Erythroblast (primary cell): Measurements from ENCODE around the gene RTP1.
"Not testable (repeated sequence)": the region's sequence is repeated elsewhere in the genome, so short reads cannot be mapped to it uniquely, and the experiment has no call there.

Experiments used
- DNase-seq, 2 experiments: peaks; one replicate each; lab custom pipeline; 2025; lab: John Stamatoyannopoulos, UW
- GATA1 ChIP-seq: IDR thresholded peaks from 2 replicates; pipeline ENCODE4 v1.6.1; 2011; ENCODE audit warnings: low read depth, mild to moderate bottlenecking, control low read depth, low read length, moderate library complexity
- POLR2A ChIP-seq: IDR thresholded peaks from 2 replicates; pipeline ENCODE4 v1.6.1; 2011; ENCODE audit warnings: mild to moderate bottlenecking, low read length

The RTP1 gene

DNA sequence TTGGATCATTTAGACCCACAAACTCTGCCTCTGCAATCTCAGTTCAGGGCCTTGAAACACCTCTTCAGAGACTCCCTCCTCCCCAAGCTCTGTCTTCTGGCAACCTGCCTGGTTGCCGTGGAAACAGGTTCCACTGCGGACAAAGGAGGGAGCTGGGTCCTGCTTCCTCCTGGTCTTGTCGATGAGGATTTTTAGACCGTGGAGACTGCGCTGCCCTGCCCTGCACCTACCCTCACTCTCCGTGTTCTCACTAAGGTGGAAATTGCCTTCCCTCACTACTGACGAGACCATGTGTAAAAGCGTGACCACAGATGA lies at the start of gene RTP1:
RTP1 (plus strand) TSS at position 152 of the 315 bp plus-strand sequence; CDS start at position 182, 30 bp downstream.
- TF ChIP-seq POLR2A = no peak
- no peak for TF ChIP-seq GATA1
- DNase-seq = no peak

- no peak for DNase-seq
- no peak for TF ChIP-seq POLR2A
- no peak for TF ChIP-seq GATA1
Measured at GRCh38 chr3:187150186-187150585, 47.1 kb upstream of the RTP1 start.

GRCh38 chr3:187150599-187150998 lies 46.7 kb upstream of the RTP1 start:
- TF ChIP-seq GATA1 (no peak), POLR2A (no peak)
- DNase-seq = peak; percentile 43 to 56

- DNase-seq = no peak
- TF ChIP-seq POLR2A (no peak), GATA1 (no peak)
Measured at GRCh38 chr3:187161556-187161955, 35.7 kb upstream of the RTP1 start.

- no peak for DNase-seq
- no peak for TF ChIP-seq GATA1
Measured at GRCh38 chr3:187162265-187162953, 34.9 kb upstream of the RTP1 start.

GRCh38 chr3:187165144-187165543 lies 32.1 kb upstream of the RTP1 start:
- DNase-seq = peak; percentile 53 to 74
- TF ChIP-seq POLR2A (no peak), GATA1 (no peak)

DNA sequence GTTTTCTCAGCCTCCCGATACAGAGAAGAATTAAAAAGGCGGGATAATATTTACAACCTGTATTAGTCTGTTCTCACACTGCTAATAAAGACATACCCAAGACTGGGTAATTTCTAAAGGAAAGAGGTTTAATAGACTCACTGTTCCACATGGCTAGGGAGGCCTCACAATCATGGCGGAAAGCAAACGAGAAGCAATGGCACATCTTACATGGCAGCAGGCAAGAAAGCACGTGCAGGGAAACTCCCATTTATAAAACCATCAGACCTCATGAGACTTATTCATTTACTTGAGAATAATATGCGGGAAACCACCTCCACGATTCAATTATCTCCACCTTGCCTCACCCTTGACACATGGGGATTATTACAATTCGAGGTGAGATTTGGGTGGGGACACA lies 30.5 kb upstream of the RTP1 start:
- no peak for TF ChIP-seq GATA1
- no peak for TF ChIP-seq POLR2A
- no peak for DNase-seq

GRCh38 chr3:187167777-187168176 lies 29.5 kb upstream of the RTP1 start:
- DNase-seq = no peak
- TF ChIP-seq GATA1 (no peak), POLR2A (no peak)

DNA sequence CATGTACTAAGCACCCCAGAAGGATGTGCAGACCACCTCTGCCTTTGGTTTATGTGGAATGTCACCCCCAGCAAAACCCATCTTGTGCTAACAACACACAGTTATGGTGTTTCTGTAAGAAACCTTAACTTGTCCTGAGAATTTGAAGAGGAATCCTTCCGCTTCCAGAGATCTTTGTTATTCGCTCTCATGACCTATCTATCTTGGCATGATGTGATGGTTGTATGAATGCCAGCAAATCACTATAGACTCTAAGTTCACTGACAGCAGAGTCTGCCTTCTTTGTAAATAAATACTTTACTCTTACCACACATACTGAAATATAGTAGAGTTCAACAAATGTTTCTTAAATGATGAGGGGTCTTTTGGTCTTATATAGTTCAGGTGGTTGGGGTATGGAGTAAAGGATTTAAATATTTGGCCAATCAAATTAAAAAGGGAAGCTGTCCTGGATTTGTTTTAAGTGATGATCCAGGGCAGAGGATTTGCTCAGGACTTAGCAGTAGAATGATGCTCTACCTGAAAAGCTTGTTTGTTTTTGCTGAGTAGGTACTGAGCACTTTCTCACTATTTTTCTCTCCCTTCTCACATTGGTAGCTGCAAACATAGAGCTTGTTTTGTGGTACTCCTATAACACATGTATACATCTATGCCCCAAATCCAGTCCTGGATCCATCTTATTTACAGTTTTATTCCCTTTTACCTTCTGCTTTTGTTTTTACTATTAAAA lies 27.9 kb upstream of the RTP1 start:
- DNase-seq = no peak
- TF ChIP-seq POLR2A (no peak), GATA1 (no peak)

DNA sequence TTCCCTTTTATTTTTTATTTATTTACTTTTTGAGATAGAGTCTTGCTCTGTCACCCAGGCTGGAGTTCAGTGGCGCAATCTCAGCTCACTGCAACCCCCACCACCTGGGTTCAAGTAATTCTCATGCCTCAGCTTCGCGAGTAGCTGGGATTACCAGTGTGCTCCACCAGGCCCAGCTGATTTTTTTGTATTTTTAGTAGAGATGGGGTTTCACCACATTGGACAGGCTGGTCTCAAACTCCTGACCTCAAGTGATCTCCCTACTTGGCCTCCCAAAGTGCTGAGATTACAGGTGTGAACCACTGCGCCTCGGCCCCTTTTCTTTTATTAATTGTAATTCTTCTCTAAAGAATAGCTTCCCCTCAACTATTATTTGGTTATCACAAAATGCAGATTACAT lies 26.4 kb upstream of the RTP1 start:
- DNase-seq = not testable (repeated sequence)

DNA sequence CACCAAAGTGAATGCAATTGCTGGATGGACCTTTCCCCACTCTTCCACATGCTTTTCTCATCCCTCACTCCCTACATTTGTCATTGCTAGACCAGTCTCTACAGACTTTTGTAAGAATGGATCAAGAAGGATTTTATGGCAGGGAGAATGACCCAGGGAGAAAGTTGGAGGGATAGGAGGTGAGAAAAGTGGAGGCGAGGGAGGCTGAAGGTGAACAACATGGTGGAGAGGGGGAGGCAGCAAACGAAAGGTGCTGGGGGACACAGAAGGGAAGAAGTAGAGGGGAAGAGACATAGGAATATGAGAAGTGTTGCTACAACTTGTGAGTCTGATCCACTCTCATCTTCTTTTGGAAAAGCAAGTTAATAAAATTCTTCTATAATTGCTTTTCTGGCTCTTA lies 24.4 kb upstream of the RTP1 start:
- no peak for DNase-seq
- TF ChIP-seq POLR2A = no peak
- TF ChIP-seq GATA1 = no peak

DNA sequence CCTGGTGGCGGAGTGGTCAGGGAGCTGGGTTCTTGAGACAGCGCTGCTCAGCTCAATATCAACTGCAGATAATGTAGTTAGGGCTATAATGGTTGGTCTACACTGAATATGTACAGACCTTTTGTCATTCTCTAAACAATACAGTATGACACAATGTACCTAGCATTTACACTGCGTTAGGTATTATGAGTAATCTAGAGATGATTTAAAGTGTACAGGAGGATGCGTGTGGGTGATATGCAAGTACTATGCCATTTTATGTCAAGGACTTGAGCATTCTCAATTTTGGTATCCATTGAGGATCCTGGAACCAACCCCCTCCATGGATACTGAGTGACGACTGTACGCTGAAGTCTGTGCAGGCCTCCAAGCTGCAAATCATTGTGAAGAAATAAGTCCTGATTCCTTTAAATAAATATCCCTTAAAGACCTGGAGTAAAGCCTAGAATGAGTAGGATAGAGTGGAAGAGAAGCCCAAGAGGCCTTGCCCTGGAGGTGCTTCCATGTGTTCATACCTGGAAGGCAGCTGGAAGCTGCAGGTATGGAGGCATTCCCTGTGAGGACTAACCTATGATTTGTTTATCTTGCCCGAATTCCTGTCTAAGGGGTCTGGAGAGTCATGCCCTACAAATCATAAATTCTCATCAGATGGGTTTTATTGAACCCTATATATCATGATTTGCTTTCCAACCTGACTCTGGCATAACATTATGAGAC lies 15.7 kb upstream of the RTP1 start:
- no peak for TF ChIP-seq POLR2A
- no peak for TF ChIP-seq GATA1
- DNase-seq = no peak

GRCh38 chr3:187183210-187183862 lies 13.9 kb upstream of the RTP1 start:
- DNase-seq = no peak
- TF ChIP-seq POLR2A = no peak
- no peak for TF ChIP-seq GATA1

GRCh38 chr3:187183903-187184302 lies 13.4 kb upstream of the RTP1 start:
- TF ChIP-seq GATA1 (no peak), POLR2A (no peak)
- no peak for DNase-seq
